PC-3 (cell line): ENCODE results near the gene LSM11. TPM values are rescaled to one million over a fixed set of nuclear protein-coding genes. Genes with fewer than 3 reads are reported as not detected.
"Not testable (repeated sequence)": the region's sequence is repeated elsewhere in the genome, so short reads cannot be mapped to it uniquely, and the experiment has no call there.

ENCODE experiments used
- ATAC-seq: fragments of 200-7000 bp; cut with Tn5 transposase; 2 replicates; pipeline ENCODE4 v1.9.1; 2020; ENCODE audit warnings: mild to moderate bottlenecking, moderate library complexity
- BruUV-seq: library from RNA; stranded (reverse); fragments of 400-500 nt; replicated peaks from 2 replicates; lab custom pipeline; 2021; lab: Mats Ljungman, UMichigan
- CTCF ChIA-PET: fragments of 300-600 bp; sonication (Branson Sonifier 250); formaldehyde crosslinking; loops from one replicate; lab custom pipeline; 2022; ENCODE audit warnings: antibody characterized with exemption; lab: Charles Lee
- POLR2A ChIA-PET: fragments of 300-600 bp; sonication (Branson Sonifier 250); formaldehyde crosslinking; loops from one replicate; lab custom pipeline; 2022; ENCODE audit warnings: antibody characterized with exemption; ENCODE audit not compliant: unreplicated experiment; lab: Charles Lee
- DNase-seq: peaks from one replicate; pipeline ENCODE4 v3.0.0-alpha.2; 2015
- H2AFZ ChIP-seq: fragments of 300-600 bp; sonication (generic); 2 replicates; pipeline ENCODE4 v1.6.0; 2016; ENCODE audit warnings: antibody characterized with exemption, low read length
- H3F3A ChIP-seq: fragments of 300-600 bp; sonication (generic); one replicate; pipeline ENCODE4 v1.6.0; 2017; ENCODE audit warnings: antibody characterized with exemption, low read length, control low read depth, mild to moderate bottlenecking; ENCODE audit not compliant: unreplicated experiment
- H3K27ac ChIP-seq: fragments of 300-600 bp; sonication (generic); 2 replicates; pipeline ENCODE4 v1.5.1; 2016; ENCODE audit warnings: mild to moderate bottlenecking, low read length
- H3K27me3 ChIP-seq: fragments of 300-600 bp; sonication (generic); 2 replicates; pipeline ENCODE4 v1.6.1; 2016; ENCODE audit warnings: low read length, mixed read lengths
- H3K36me3 ChIP-seq: fragments of 300-600 bp; sonication (generic); 2 replicates; pipeline ENCODE4 v1.6.1; 2016; ENCODE audit warnings: low read depth, mixed run types, low read length, mixed read lengths
- H3K4me1 ChIP-seq: fragments of 300-600 bp; sonication (generic); 2 replicates; pipeline ENCODE4 v1.5.1; 2016; ENCODE audit warnings: low read length; ENCODE audit not compliant: insufficient read depth
- H3K4me2 ChIP-seq: fragments of 300-600 bp; sonication (generic); 2 replicates; pipeline ENCODE4 v1.6.0; 2016; ENCODE audit warnings: low read length
- H3K4me3 ChIP-seq: fragments of 300-600 bp; sonication (generic); 2 replicates; pipeline ENCODE4 v1.5.1; 2016; ENCODE audit warnings: mild to moderate bottlenecking, low read length, mixed read lengths
- H3K79me2 ChIP-seq: fragments of 300-600 bp; sonication (generic); 2 replicates; pipeline ENCODE4 v1.6.1; 2017; ENCODE audit warnings: low read length, mixed read lengths
- H3K9ac ChIP-seq: fragments of 300-600 bp; sonication (generic); 2 replicates; pipeline ENCODE4 v1.6.0; 2016; ENCODE audit warnings: mild to moderate bottlenecking, low read length
- H3K9me2 ChIP-seq: fragments of 300-600 bp; sonication (generic); replicated peaks from 2 replicates; pipeline ENCODE4 v1.6.1; 2016; ENCODE audit warnings: mixed run types, low read length, mixed read lengths
- H3K9me3 ChIP-seq: fragments of 300-600 bp; sonication (generic); 2 replicates; pipeline ENCODE4 v1.6.1; 2016; ENCODE audit warnings: low read length, mixed read lengths
- H4K20me1 ChIP-seq: fragments of 300-600 bp; sonication (generic); 2 replicates; pipeline ENCODE4 v1.6.1; 2016; ENCODE audit warnings: low read length, mixed read lengths
- EZH2 ChIP-seq: fragments of 300-600 bp; sonication (generic); IDR thresholded peaks from one replicate; pipeline ENCODE4 v1.6.1; 2017; ENCODE audit warnings: antibody characterized with exemption, mild to moderate bottlenecking, low read length; ENCODE audit not compliant: unreplicated experiment
- EZH2phosphoT487 ChIP-seq: fragments of 300-600 bp; sonication (generic); IDR thresholded peaks from 2 replicates; pipeline ENCODE4 v1.6.1; 2018; ENCODE audit warnings: mild to moderate bottlenecking, antibody characterized with exemption, low read length, borderline replicate concordance
- intact Hi-C: fragments of 100-400 bp; cut with micrococcal nuclease; formaldehyde crosslinking; loops from 2 replicates; pipeline ENCODE4 v1.9.0; 2023
- total RNA-seq: library from RNA; depleted of rRNA; stranded (reverse); fragments of >200 nt; gene quantifications from 2 replicates; pipeline ENCODE4 v1.2.3, GENCODE V29; 2014
- TF ChIP-seq, protein P1 (sequence below): fragments of 300-600 bp; sonication (generic); conservative IDR thresholded peaks from 2 replicates; pipeline ENCODE4 v1.5.1; 2017; ENCODE audit warnings: antibody characterized with exemption, low read depth, mild to moderate bottlenecking, low read length

LSM11 gene
- total RNA-seq, 1 experiment from 2014 or later: 5.0 TPM

DNA sequence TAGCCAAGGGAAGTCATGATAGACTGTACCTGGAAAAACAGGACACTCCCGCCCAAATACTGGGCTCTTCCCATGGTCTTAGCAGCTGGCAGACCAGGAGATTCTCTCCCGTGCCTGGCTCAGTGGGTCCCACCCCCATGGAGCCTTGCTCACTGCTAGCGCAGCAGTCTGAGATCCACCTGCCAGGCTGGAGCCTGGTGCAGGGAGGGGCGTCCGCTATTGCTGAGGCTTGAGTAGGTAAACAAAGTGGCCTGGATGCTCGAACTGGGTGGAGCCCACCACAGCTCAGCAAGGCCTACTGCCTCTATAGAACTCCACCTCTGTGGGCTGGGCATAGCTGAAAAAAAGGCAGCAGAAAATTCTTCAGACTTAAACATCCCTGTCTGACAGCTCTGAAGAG is 22.4 kb upstream of the LSM11 start:
- no peaks in the 10 kb centered on the region for H3F3A ChIP-seq
- no TSS peak for BruUV-seq

DNA sequence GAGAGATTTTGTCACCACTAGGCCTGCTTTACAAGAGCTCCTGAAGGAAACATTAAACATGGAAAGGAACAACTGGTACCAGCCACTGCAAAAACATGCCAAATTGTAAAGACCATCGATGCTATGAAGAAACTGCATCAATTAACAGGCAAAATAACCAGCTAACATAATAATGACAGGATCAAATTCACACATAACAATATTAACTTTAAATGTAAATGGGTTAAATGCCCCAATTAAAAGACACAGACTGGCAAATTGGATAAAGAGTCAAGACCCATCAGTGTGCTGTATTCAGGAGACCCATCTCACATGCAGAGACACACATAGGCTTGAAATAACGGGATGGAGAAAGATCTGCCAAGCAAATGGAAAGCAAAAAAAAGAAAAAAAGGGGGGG is 20.6 kb upstream of the LSM11 start:
- BruUV-seq, H3K9me2 ChIP-seq, H3F3A ChIP-seq, H3K36me3 ChIP-seq, DNase-seq, H2AFZ ChIP-seq, H3K79me2 ChIP-seq, H3K9ac ChIP-seq, POLR2A ChIA-PET, ATAC-seq, H3K4me1 ChIP-seq, H3K27ac ChIP-seq, H3K27me3 ChIP-seq, H3K4me2 ChIP-seq, H3K9me3 ChIP-seq, H4K20me1 ChIP-seq, CTCF ChIA-PET, H3K4me3 ChIP-seq, intact Hi-C loops: not testable (repeated sequence)

More for the DNA sequence above, 22.4 kb upstream of the LSM11 start:
- Histone ChIP-seq H3K27me3 (no peaks in the 10 kb centered on the region), H3K4me3 (no peak overlapping the region), H4K20me1 (no peaks in the 10 kb centered on the region), H3K9ac (no peak overlapping the region), H3K79me2 (no peaks in the 10 kb centered on the region), H2AFZ (no peak overlapping the region), H3K27ac (no peak overlapping the region), H3K4me2 (no peak overlapping the region), H3K36me3 (no peaks in the 10 kb centered on the region), H3K4me1 (peaks cover 18% of the 10 kb centered on the region), H3K9me2 (no peaks in the 10 kb centered on the region), H3K9me3 (no peaks in the 10 kb centered on the region)
- ATAC-seq (no peak), DNase-seq (no peak)
- intact Hi-C loops: no loop called here
- TF ChIP-seq EZH2phosphoT487: no peak
- TF ChIP-seq, protein P1, sequence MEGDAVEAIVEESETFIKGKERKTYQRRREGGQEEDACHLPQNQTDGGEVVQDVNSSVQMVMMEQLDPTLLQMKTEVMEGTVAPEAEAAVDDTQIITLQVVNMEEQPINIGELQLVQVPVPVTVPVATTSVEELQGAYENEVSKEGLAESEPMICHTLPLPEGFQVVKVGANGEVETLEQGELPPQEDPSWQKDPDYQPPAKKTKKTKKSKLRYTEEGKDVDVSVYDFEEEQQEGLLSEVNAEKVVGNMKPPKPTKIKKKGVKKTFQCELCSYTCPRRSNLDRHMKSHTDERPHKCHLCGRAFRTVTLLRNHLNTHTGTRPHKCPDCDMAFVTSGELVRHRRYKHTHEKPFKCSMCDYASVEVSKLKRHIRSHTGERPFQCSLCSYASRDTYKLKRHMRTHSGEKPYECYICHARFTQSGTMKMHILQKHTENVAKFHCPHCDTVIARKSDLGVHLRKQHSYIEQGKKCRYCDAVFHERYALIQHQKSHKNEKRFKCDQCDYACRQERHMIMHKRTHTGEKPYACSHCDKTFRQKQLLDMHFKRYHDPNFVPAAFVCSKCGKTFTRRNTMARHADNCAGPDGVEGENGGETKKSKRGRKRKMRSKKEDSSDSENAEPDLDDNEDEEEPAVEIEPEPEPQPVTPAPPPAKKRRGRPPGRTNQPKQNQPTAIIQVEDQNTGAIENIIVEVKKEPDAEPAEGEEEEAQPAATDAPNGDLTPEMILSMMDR: no peak
- TF ChIP-seq EZH2: no peak
- ChIA-PET POLR2A (no interaction called here), CTCF (no interaction called here)

DNA sequence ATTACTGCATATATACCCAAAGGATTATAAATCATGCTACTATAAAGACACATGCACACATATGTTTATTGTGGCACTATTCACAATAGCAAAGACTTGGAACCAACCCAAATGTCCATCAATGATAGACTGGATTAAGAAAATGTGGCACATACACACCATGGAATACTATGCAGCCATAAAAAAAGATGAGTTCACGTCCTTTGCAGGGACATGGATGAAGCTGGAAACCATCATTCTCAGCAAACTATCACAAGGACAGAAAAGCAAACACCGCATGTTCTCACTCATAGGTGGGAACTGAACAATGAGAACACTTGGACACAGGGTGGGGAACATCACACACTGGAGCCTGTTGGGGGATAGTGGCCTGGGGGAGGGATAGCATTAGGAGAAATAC is 16.9 kb upstream of the LSM11 start:
- peaks cover 11% of the 10 kb centered on the region for H3K79me2 ChIP-seq
- H2AFZ ChIP-seq, H3K4me2 ChIP-seq, H3K9ac ChIP-seq, H3K36me3 ChIP-seq, DNase-seq, H3K9me2 ChIP-seq, H3F3A ChIP-seq, H3K4me1 ChIP-seq, H3K9me3 ChIP-seq, POLR2A ChIA-PET, H3K27me3 ChIP-seq, ATAC-seq, H3K27ac ChIP-seq, BruUV-seq, H4K20me1 ChIP-seq, intact Hi-C loops, CTCF ChIA-PET, H3K4me3 ChIP-seq: not testable (repeated sequence)

DNA sequence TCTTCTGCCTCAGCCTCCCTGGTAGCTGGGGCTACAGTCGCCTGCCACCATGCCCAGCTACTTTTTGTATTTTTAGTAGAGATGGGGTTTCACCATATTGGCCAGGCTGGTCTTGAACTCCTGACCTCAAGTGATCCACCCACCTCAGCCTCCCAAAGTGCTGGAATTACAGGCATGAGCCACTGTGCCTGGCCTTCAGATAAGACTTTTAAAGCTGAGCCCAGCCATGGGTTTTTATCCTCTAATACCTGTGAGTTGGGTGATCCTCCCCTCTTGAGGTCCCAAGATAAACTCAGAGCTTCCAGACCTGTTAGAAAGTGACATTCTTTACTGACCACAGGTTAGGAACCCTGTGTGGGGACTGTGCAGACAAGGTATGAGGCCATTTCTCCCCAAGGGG is 15.7 kb upstream of the LSM11 start:
- H3K4me3 ChIP-seq, H3K36me3 ChIP-seq, H4K20me1 ChIP-seq, H3K9me2 ChIP-seq, H3K27me3 ChIP-seq, POLR2A ChIA-PET, H3K9me3 ChIP-seq, H3K4me2 ChIP-seq, intact Hi-C loops, H3F3A ChIP-seq, H3K27ac ChIP-seq, BruUV-seq, H3K9ac ChIP-seq, DNase-seq, H2AFZ ChIP-seq, ATAC-seq: not testable (repeated sequence)
- Histone ChIP-seq H3K79me2 (peaks cover 11% of the 10 kb centered on the region), H3K4me1 (peaks cover 15% of the 10 kb centered on the region)
- CTCF ChIA-PET: interaction anchor here (0.6 kb wide), 1 partner anchor 385 kb away, joined by 5 read pairs; no protein-coding TSS in a partner anchor
